ENCODE results near the gene ARSI.

Gene ARSI

DNA sequence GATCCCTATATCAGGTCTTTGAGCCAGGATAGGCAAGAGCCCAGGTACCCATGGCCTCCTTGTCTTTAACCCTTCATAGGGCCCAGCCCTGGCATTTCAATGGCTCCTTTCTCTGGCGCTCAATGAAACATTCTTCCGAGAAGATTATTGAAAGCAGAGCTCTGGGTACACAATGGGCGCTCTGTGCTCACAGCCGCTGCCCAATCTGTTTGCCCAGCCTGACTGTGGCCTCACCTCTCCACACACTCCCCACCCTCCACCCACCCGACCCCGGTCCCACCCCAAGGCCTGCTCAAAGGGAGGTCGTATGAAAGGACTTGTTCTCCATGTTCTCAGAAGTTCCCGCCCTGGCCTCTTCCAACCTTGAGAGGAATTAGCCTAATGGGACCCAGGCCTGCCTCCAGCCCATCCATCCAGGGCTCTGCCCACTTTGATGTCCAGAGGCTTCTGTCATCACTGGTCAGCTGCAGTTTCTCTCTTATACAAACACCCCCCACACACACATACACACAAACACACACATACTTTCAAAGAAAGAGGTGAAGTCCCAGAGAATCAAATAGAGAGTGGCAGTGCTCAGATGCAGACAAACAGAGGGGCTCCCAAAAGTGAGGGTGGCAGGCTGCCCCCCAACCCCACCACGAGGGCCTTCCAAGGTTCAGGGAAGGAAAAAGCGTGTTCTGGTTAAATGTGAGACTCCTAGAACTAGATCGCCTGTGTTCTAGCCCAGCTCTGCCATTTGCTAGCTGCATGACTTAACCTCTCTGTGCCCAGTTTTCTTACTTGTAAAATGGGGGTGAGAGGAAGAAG is 5.1 kb upstream of the ARSI start:
- TF ChIP-seq GATA2 (IDR thresholded peaks at IDR 0.05; ENCODE audit: low read depth, low read length) (no peak), GATA3 (IDR thresholded peaks at IDR 0.05; ENCODE audit: low read depth, low read length) (no peak)

DNA sequence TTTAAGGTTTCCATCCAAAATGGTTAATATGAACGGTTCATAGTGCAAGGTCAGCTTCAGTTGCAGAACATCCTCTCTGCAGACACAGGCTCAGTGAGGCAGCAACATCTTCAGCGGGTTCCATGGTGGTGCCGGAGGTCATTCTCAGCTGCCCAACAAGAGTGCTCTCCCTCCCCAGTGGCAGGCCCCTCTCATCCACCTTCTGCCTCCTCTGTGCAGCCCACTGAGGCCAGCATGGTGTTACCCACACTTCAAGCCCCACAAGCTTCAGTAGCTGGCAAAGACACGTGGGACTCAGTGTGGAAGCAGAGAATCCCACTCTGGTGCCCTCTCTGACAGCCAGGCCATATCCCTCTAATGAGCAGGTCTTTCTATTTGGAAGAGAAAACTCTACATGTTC is 4.1 kb upstream of the ARSI start:
- TF ChIP-seq GATA3 (IDR thresholded peaks at IDR 0.05; ENCODE audit: low read depth, low read length) = no peak
- no peak for TF ChIP-seq GATA2 (IDR thresholded peaks at IDR 0.05; ENCODE audit: low read depth, low read length)

DNA sequence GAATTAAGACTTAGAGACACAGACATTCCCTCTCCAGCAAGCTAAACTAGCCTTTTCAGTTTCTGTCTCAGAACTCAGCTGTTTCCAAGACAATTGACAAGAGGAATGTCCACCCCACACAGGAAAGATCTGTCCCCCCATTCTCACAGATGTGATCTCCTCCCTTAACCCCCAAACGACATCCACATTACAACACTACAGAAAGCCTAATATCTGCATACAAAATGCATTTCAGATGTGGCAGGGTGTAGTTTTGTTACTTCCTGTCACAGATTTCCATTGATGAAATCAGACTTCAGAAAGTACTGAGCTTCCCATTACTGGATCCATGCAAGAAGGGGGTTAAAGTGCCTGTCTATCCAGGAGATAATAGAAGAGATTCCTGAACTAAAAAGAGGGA is 2.9 kb upstream of the ARSI start:
- TF ChIP-seq GATA2 (IDR thresholded peaks at IDR 0.05; ENCODE audit: low read depth, low read length) (no peak), GATA3 (IDR thresholded peaks at IDR 0.05; ENCODE audit: low read depth, low read length) (no peak)

DNA sequence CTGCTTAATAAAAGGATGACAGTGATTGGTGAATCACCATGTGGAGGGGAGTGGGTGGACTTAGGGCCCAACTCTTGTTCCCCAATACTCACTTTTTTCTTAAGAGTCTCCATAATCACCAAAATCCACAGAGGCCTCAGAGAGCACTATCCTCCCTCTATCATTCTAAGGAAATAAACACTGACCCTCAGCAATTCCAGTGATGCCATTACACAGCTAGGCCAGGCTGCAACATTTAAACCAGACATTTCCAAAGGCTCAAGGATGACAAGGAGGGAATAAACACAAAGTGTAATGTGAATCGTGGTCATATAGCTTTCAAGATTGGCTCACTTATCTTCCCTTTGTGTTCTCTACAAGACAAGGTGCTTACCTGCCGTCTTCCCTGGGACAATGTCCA is 2.4 kb upstream of the ARSI start:
- TF ChIP-seq GATA3 (IDR thresholded peaks at IDR 0.05; ENCODE audit: low read depth, low read length) (no peak), GATA2 (IDR thresholded peaks at IDR 0.05; ENCODE audit: low read depth, low read length) (no peak)

DNA sequence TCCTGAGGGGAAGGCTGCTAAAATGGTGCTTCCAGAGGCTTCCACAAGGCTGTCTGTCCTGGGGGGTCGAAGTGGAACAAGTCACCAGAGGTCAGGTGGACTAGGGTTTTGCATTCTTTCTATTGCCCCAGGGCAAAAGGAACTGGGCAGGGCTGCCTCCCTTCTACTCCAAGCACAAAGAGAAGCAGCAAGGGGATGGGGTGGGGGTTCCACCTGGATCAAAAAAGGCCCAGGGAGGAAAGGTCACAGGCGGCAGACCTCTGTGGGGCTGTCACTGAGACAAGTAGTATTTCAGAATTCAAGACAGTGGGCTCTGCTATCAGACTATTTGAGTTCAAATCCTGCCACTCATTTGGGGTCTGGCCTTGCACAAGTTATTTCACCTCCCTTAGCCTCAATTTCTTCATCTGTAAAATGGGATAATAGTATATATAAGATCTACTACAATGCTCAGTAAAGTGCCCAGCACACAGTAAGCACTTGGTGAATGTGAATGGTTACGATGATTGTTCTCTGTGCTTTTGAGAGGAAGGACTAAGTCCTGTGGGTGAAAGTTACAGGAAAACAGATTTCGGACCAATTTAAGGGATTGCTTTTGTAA is 1.9 kb upstream of the ARSI start:
- TF ChIP-seq GATA3 (IDR thresholded peaks at IDR 0.05; ENCODE audit: low read depth, low read length) (no peak), GATA2 (IDR thresholded peaks at IDR 0.05; ENCODE audit: low read depth, low read length) (no peak)

DNA sequence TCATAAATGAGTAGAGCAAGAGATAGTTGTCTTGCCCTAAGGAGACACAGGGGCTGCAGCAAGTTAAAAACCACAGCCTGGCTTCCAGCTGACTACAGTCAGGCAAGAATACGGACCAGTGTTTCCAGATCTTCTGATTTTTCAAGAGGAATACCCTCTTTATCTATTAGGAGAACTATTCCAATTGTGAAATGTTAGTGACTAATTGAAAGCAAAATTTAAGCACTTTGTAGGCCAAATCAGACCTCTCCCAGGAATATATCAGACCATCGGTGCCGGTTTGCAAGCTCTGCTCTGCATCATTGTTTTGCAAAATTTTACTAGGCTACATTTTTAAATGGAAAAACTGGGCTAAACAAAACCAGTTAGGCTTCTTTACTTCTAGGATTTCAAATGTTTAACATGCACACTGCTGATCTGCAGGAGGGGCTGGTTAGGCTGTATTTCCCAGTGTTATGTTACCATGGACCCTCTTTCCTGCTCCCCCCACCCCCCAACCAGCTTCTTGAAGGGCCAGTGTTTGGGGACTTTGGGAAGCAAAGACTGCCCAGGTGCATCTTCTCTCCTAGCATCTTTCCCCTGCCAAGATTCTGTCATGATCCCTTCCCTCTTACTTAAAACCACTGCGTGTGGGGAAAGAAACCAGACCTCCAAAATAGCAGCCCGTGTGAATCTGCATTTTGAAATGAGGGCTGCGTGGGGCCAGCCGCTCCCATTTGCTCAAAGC is 1.1 kb upstream of the ARSI start:
- TF ChIP-seq GATA2 (IDR thresholded peaks at IDR 0.05; ENCODE audit: low read depth, low read length) = no peak
- TF ChIP-seq GATA3 (IDR thresholded peaks at IDR 0.05; ENCODE audit: low read depth, low read length) = no peak

DNA sequence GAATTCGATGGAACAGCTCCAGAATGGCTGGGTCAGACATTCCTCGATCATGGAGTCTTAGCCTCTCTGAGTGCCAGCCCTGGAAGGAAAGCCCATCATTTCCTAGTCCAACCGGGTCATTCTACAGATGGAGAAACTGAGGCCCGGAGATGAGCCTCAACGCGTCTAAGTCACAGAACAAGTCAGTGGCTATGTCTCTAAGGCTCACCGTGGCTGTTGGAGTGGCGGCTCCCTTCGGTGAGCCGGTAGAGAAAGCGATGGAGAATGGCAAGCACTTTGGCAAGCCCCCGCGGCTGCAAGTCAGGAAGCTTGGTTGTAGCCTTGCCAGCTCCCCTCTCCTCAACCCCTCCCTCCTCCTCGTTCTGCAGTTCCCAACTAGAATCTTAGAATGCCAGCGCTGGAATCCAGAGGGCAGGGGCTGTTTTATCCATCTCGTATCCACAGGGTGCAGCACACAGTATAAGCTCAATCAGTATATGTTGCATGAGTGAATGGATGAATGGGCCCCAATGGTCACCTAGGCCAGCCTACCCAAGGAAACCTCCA is 438 bp upstream of the ARSI start:
- TF ChIP-seq GATA2 (IDR thresholded peaks at IDR 0.05; ENCODE audit: low read depth, low read length) = no peak
- no peak for TF ChIP-seq GATA3 (IDR thresholded peaks at IDR 0.05; ENCODE audit: low read depth, low read length)

DNA sequence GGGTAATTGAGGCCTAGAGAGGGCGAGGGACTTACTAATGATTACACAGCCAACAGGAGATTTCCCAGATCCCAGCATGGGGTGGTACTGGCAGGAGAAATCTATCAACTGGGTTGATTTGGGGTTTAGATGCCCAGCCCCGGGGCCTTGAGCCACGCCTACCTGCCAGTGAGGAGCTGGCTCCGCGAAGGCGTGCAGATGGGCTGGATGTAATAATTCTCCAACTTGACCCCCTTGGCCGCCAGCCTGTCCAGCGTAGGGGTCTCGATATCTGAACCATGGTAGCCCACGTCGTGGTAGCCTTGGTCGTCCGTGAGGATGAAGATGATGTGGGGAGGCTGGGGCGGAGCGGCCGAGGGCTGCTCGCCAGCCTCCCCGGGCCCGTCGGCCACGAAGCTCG is 804 bp downstream of the ARSI start:
- TF ChIP-seq GATA3 (IDR thresholded peaks at IDR 0.05; ENCODE audit: low read depth, low read length) (no peak), GATA2 (IDR thresholded peaks at IDR 0.05; ENCODE audit: low read depth, low read length) (no peak)

DNA sequence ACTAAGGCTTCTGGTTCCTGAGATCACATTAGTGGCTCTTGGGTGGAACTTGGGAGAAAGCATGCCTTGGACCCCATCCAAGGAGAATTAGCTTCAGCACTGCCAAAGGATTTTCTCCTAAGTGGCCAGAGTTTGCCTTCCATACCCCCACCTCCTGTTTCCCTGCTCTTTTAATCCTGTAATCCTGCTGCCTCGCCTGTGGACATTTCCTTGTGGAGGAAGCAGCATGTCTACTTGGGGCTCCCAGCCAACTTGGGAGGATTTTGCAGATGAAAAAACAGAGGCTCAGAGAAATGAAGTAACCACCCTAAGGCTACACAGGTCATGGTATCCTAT is 1.6 kb downstream of the ARSI start:
- TF ChIP-seq GATA3 (IDR thresholded peaks at IDR 0.05; ENCODE audit: low read depth, low read length) (no peak), GATA2 (IDR thresholded peaks at IDR 0.05; ENCODE audit: low read depth, low read length) (no peak)

DNA sequence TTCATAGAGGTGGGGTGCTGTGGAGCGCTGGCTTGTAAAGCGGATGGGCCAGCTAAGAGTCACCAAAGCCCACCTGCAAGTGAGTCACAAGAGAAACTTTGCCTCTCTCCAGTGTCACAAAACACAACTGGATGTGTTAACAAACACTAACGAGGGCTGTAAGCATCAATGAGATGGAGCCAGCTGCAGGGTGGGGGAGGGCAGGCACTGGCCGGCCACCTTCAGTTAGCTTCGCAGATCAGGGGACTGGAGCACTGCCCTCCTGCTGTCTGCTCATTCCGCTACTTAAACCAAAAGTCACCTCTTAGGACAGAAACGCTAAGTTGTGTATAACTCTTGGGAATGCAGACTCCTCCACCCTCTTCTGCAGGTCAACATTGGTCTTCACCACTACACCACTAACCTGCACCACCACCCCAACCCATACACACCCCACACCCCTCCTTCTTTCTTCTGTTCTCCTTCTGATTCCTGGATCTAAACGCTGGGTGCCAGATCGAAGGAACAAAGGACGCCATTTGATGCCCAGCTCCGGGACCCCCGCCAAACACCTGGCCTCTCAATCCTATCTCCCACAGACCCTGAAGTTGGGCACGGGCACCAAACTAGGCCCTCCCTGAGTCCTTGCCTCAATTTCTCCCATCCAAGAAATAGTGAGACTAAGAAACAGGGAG is 2.1 kb downstream of the ARSI start:
- TF ChIP-seq GATA3 (IDR thresholded peaks at IDR 0.05; ENCODE audit: low read depth, low read length) (no peak), GATA2 (IDR thresholded peaks at IDR 0.05; ENCODE audit: low read depth, low read length) (no peak)

DNA sequence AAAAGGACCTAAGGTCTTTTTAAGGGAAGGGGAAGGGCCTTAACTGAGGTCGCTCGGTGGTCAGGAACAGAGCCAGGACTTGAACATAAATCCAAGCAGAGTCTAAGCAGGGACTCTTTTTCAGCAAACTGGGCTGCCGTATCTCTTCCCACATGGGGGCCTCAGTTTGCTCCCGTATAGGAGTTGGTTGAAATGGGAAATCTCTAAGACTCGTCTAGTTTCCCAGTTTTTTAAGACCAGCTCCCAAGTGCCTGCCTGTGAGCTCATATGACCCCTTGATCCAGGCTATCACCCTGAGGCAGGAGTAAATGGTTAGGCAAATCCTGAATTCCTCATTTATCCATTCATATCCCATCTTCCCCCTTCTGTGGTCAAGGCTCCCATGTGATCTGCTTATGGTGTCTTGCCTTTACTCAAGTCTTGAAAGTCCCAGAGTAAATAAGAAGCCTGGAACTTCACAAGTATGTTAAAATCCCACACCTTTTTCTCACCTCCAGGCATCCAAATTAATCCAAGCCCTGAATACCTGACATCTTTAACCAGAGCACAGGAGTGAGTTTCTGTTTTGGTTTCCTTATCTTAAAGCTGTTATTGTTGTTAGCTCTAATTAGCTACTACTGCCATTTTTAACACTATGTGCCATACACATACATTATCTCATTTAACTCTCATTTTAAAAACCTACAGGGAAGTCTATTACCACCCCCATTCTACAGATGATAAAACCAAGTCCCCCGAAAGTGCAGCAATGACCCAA is 3.0 kb downstream of the ARSI start:
- TF ChIP-seq GATA2 (IDR thresholded peaks at IDR 0.05; ENCODE audit: low read depth, low read length) (no peak), GATA3 (IDR thresholded peaks at IDR 0.05; ENCODE audit: low read depth, low read length) (no peak)

DNA sequence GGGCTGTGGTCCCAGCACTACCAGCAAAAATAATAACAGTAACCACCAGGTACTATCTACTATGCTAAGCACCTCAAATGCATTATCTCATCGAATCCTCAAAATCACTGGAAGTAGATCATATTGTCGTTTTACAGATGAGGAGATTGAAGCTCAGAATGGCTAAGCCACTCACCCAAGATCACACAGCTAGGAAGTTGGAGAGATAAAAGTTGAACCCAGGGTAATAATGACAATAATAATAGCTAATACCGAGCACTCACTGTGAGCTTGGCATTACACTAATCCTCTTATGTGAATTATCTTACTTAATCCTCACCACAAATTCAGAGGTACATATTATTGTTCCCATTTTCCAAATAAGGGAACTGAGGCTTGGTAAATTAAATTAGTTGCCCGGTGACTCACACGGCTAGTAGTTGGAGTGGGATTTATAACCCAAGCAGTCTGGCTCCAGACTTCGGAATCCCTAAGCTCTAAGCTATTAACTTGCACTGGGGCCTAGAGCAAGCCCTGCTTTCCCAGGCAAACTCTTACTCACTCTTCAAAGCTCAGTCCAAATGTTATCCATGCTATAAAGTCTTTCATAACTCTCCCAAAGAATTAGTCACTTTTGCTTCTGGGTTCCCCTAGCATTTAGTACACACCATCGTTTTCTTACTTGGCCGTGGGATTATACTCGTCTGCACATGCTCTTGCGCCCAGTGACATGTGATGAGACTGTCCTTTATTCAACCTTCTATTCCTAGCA is 3.8 kb downstream of the ARSI start:
- TF ChIP-seq GATA3 (IDR thresholded peaks at IDR 0.05; ENCODE audit: low read depth, low read length) = no peak

All from SH-SY5Y (cell line).